Muscle layer of duodenum (tissue), 2 donors: Measurements from ENCODE around the gene TMEM94.

Experiments
- H3K27ac ChIP-seq: one replicate; pipeline ENCODE4 v1.7.0; 2013; ENCODE audit warnings: mild to moderate bottlenecking, low read length
- H3K27me3 ChIP-seq: one replicate; pipeline ENCODE4 v1.7.0; 2013; ENCODE audit warnings: low read depth, mild to moderate bottlenecking, control low read depth, low read length
- H3K36me3 ChIP-seq, 2 donors: one replicate each; pipeline ENCODE4 v1.7.0; 2013; ENCODE audit warnings: low read length in 2 of 2, control low read depth in 1 of 2, mild to moderate bottlenecking in 1 of 2; ENCODE audit not compliant: insufficient read depth in 2 of 2, control insufficient read depth in 1 of 2
- H3K4me1 ChIP-seq, 2 donors: one replicate each; pipeline ENCODE4 v1.7.0; 2013; ENCODE audit warnings: low read length in 2 of 2, mild to moderate bottlenecking in 2 of 2, control low read depth in 1 of 2, moderate library complexity in 1 of 2; ENCODE audit not compliant: insufficient read depth in 2 of 2, control insufficient read depth in 1 of 2
- H3K4me3 ChIP-seq, 2 donors: one replicate each; pipeline ENCODE4 v1.7.0; 2013; ENCODE audit warnings: low read length in 2 of 2, low read depth in 1 of 2, mild to moderate bottlenecking in 1 of 2
- H3K9me3 ChIP-seq, 2 donors: one replicate each; pipeline ENCODE4 v1.7.0; 2013; ENCODE audit warnings: low read length in 2 of 2, control low read depth in 1 of 2, mild to moderate bottlenecking in 1 of 2; ENCODE audit not compliant: control insufficient read depth in 1 of 2
- donor health status: healthy.

The TMEM94 gene

DNA sequence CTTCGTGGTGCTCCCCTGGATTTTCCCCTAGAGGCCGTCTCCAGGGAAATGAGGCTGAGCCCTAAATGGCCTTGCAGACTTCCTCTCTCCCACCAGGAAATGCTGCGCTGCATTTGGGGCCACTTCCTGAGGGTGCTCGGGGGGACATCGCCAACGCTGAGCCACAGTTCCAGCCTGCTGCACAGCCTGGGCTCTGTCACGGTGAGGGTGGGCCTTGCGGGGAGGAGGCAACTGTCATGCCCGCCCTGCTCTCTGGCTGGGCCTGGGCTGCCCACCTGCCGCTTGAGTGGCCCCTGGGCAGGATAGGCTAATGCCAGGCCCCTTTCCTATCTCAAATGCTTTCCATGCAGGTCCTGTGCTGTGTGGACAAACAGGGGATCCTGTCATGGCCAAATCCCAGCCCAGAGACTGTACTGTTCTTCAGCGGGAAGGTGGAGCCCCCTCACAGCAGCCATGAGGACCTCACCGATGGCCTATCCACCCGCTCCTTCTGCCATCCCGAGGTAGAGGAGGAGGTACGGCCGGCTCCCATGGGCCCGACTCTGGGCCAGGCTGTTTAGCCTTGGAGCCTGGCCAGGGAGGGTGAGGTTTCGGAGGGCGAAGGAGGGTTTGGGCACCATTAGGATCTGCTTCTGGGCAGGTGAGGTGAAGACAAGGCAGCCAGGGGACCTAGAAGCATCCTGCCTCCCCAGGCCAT is 34.7 kb downstream of the TMEM94 start:
- H3K27ac ChIP-seq: no peak overlapping the region
- H3K9me3 ChIP-seq: no peaks in the 10 kb centered on the region
- H3K4me3 ChIP-seq: no peak overlapping the region
- H3K36me3 ChIP-seq: peaks cover 36 to 63% of the 10 kb centered on the region in 2 donors
- no peaks in the 10 kb centered on the region for H3K27me3 ChIP-seq
- peaks cover 11 to 19% of the 10 kb centered on the region in 2 donors for H3K4me1 ChIP-seq

GRCh38 chr17:75491680-75492079 is 35.2 kb downstream of the TMEM94 start:
- H3K9me3 ChIP-seq: no peaks in the 10 kb centered on the region
- no peak overlapping the region for H3K4me3 ChIP-seq
- no peaks in the 10 kb centered on the region for H3K27me3 ChIP-seq
- H3K27ac ChIP-seq: no peak overlapping the region
- peaks cover 39 to 69% of the 10 kb centered on the region in 2 donors for H3K36me3 ChIP-seq
- H3K4me1 ChIP-seq: peaks cover 11 to 14% of the 10 kb centered on the region in 2 donors

- Histone ChIP-seq H3K4me3 (no peak overlapping the region), H3K27me3 (no peaks in the 10 kb centered on the region), H3K27ac (no peak overlapping the region), H3K36me3 (peaks cover 39 to 76% of the 10 kb centered on the region in 2 donors), H3K4me1 (peaks cover 3 to 6% of the 10 kb centered on the region in 2 donors), H3K9me3 (no peaks in the 10 kb centered on the region)
Measured at GRCh38 chr17:75492555-75493168, 36.2 kb downstream of the TMEM94 start.

DNA sequence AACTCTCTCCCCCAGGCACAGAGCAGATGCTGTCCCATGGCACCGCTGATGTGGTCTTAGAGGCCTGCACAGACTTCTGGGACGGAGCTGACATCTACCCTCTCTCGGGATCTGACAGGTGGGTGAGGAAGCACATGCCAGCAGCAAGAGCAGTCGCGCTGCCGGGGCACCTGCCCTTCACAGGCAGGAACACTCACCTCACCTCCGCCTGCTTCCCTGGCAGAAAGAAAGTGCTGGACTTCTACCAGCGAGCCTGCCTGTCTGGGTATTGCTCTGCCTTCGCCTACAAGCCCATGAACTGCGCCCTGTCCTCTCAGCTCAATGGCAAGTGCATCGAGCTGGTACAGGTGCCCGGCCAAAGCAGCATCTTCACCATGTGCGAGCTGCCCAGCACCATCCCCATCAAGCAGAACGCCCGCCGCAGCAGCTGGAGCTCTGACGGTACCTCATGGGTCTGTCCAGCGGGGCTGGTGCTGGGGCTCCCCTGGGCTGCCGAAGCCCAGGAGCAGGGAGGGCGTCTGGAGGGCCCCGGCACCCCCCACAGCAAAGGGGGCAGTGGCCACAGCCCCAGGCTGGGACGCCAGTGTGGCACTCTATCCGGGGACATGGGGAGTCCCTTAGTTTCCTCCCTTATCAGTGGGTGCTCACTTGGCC is 37.2 kb downstream of the TMEM94 start:
- H3K27ac ChIP-seq: no peak overlapping the region
- no peaks in the 10 kb centered on the region for H3K9me3 ChIP-seq
- H3K36me3 ChIP-seq: peaks cover 39 to 83% of the 10 kb centered on the region in 2 donors
- peaks cover 0 to 3% of the 10 kb centered on the region in 2 donors for H3K4me1 ChIP-seq
- H3K4me3 ChIP-seq: no peak overlapping the region
- H3K27me3 ChIP-seq: no peaks in the 10 kb centered on the region

DNA sequence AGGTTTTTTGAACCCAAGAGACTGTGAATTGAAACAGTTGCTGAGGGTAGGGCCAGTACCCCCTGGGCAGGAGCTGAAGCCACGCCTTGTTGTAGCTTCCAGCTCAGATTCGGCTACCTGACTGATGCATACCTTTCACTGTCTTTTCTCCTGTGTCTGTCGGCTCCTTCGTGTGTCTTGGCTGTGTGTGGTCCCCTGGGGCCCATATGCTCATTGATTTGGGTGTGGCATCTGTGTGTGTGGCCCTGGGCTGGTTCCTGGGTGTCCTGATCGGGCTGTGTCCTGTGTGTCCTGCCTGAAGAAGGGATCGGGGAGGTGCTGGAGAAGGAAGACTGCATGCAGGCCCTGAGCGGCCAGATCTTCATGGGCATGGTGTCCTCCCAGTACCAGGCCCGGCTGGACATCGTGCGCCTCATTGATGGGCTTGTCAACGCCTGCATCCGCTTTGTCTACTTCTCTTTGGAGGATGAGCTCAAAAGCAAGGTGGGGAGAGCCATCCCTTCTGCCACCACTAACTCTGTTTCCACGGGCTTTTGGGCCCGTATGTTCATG is 38.0 kb downstream of the TMEM94 start:
- H3K27me3 ChIP-seq: no peaks in the 10 kb centered on the region
- no peaks in the 10 kb centered on the region for H3K9me3 ChIP-seq
- no peak overlapping the region for H3K4me3 ChIP-seq
- peaks cover 39 to 85% of the 10 kb centered on the region in 2 donors for H3K36me3 ChIP-seq
- H3K27ac ChIP-seq: no peak overlapping the region
- peaks cover 0 to 10% of the 10 kb centered on the region in 2 donors for H3K4me1 ChIP-seq

GRCh38 chr17:75496005-75496404 is 39.6 kb downstream of the TMEM94 start:
- Histone ChIP-seq H3K9me3 (no peaks in the 10 kb centered on the region), H3K4me3 (no peak overlapping the region), H3K36me3 (peaks cover 39 to 89% of the 10 kb centered on the region in 2 donors), H3K27ac (no peak overlapping the region), H3K27me3 (no peaks in the 10 kb centered on the region), H3K4me1 (peaks cover 0 to 11% of the 10 kb centered on the region in 2 donors)

DNA sequence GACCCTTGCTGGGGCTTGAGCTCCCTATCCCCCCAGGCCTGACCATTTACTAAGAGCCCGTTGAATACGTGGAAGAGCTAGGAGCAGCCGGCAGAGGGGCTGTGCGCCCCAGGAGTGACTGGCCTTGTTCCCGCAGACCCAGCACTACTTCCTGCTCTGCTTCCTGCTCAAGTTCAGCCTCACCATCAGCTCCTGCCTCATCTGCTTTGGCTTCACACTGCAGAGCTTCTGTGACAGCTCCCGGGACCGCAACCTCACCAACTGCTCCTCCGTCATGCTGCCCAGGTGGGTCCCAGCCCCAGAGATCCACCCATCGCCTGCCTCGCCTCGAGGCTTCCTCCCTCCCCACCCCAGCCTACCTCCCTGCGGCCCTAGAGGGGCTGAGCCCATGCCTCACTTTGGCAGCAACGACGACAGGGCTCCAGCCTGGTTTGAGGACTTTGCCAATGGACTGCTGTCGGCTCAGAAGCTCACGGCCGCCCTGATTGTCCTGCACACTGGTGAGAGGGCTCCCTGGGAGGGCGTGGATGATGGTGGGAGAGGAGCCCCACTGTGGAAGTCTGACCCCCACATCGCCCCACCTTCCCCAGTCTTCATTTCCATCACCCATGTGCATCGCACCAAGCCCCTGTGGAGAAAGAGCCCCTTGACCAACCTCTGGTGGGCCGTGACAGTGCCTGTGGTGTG is 41.7 kb downstream of the TMEM94 start:
- Histone ChIP-seq H3K4me1 (peaks cover 0 to 23% of the 10 kb centered on the region in 2 donors), H3K9me3 (no peaks in the 10 kb centered on the region), H3K27me3 (no peaks in the 10 kb centered on the region), H3K36me3 (peaks cover 27 to 70% of the 10 kb centered on the region in 2 donors), H3K4me3 (no peak overlapping the region), H3K27ac (no peak overlapping the region)

DNA sequence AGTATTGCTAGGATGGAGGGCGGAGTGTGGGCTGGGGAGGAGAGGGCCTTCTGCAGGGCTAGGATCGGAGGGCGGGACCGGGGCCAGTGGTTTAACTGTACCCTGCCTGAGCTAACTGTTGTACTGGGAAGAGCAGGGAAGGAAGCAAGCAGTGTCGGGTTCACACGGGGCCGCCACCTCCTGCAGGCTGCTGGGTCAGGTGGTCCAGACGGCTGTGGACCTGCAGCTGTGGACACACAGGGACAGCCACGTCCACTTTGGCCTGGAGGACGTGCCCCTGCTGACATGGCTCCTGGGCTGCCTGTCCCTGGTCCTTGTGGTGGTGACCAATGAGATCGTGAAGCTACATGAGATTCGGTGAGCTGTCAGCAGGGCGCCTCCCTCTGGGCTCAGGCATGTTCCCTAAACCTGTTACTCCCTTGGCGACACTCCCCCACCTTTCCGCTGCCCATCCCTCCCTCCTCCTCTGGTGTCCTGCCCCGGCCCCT is 42.3 kb downstream of the TMEM94 start:
- H3K27ac ChIP-seq: no peak overlapping the region
- no peak overlapping the region for H3K4me3 ChIP-seq
- no peaks in the 10 kb centered on the region for H3K27me3 ChIP-seq
- H3K9me3 ChIP-seq: no peaks in the 10 kb centered on the region
- peaks cover 22 to 70% of the 10 kb centered on the region in 2 donors for H3K36me3 ChIP-seq
- H3K4me1 ChIP-seq: peaks cover 0 to 23% of the 10 kb centered on the region in 2 donors

DNA sequence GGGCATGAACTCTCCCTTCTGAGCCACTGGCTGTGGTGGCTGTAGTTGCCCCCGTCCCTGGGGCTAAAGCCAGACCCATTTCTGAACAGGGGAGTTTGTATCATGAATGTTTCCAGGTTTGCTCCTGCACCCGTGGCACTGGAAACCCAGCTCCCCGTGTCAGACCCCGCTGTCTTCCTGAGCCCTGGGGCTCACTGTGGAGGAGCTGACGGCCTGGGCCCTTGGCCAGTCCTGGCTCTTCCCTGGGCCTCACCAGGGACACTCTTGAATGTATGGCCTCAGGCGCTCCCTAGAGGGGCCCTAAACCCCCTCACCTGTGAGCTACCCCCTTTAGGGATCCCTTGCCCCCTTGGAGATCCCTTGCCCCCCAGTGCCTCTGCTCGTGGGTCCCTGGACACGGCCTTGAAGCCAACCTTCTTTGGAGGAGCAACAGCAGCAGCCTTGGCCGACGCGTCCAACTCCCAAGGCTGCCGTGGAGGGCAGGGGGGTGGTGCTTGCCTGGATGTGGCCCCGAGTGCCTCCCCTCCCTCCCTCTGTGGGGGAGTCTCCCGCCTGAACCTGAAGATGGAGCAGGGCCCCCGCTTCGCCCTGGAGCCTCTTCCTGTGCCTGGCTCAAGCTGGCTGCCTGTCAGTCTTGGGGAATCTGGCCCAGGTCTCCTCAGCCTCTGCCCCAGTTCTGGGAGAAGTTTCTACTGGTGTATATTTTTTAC is 43.0 kb downstream of the TMEM94 start:
- Histone ChIP-seq H3K36me3 (peaks cover 17 to 69% of the 10 kb centered on the region in 2 donors), H3K4me1 (peaks cover 0 to 23% of the 10 kb centered on the region in 2 donors), H3K27me3 (no peaks in the 10 kb centered on the region), H3K4me3 (no peak overlapping the region), H3K9me3 (no peaks in the 10 kb centered on the region), H3K27ac (no peak overlapping the region)

- H3K27ac ChIP-seq: no peak overlapping the region
- peaks cover 0 to 23% of the 10 kb centered on the region in 2 donors for H3K4me1 ChIP-seq
- H3K4me3 ChIP-seq: no peak overlapping the region
- H3K27me3 ChIP-seq: no peaks in the 10 kb centered on the region
- H3K9me3 ChIP-seq: no peaks in the 10 kb centered on the region
- peaks cover 13 to 67% of the 10 kb centered on the region in 2 donors for H3K36me3 ChIP-seq
Measured at GRCh38 chr17:75500419-75501216, 44.2 kb downstream of the TMEM94 start.
